GM19351 (cell line): ENCODE data around the gene RRAS.

Source experiments
- ATAC-seq: cut with Tn5 transposase; IDR thresholded peaks from one replicate; pipeline ENCODE4 v1.9.1; 2021; ENCODE audit warnings: mild to moderate bottlenecking, moderate library complexity; ENCODE audit not compliant: unreplicated experiment

Gene RRAS

GRCh38 chr19:49596954-49597702 is 42.8 kb downstream of the RRAS start:
- ATAC-seq, result no peak

- ATAC-seq, result no peak
Measured at GRCh38 chr19:49596407-49596806, 43.5 kb downstream of the RRAS start.

- ATAC-seq, result no peak
Measured at GRCh38 chr19:49595819-49596404, 44.0 kb downstream of the RRAS start.

GRCh38 chr19:49594993-49595818 is 44.7 kb downstream of the RRAS start:
- ATAC-seq, result no peak

- no peak for ATAC-seq
Measured at GRCh38 chr19:49594157-49594992, 45.6 kb downstream of the RRAS start.

GRCh38 chr19:49593233-49594113 is 46.5 kb downstream of the RRAS start:
- ATAC-seq, result peak; percentile 45

- no peak for ATAC-seq
Measured at GRCh38 chr19:49592486-49593232, 47.3 kb downstream of the RRAS start.

- no peak for ATAC-seq
Measured at GRCh38 chr19:49591731-49592485, 48.0 kb downstream of the RRAS start.

GRCh38 chr19:49590971-49591730 is 48.8 kb downstream of the RRAS start, which contains the start of gene PRR12:
TSS of gene PRR12 (plus strand) at chr19:49591182. CDS start at chr19:49591655, 473 bp downstream.
- ATAC-seq, result no peak

GRCh38 chr19:49590071-49590970 is 49.6 kb downstream of the RRAS start:
- ATAC-seq, result peak; percentile 73

GRCh38 chr19:49589502-49589905 is 50.4 kb downstream of the RRAS start:
- no peak for ATAC-seq

GRCh38 chr19:49588365-49589122 is 51.4 kb downstream of the RRAS start:
- no peak for ATAC-seq

- no peak for ATAC-seq
Measured at GRCh38 chr19:49587227-49587626, 52.7 kb downstream of the RRAS start.
